Esophagus squamous epithelium (tissue), 4 donors: ENCODE measurements around the gene INSL3.

Source experiments
- CTCF ChIP-seq, 6 experiments: fragments of 450-650 bp in 4 of 6; fragments of 200-600 bp in 2 of 6; sonication (generic) in 2 of 6; IDR thresholded peaks; one replicate each; pipeline ENCODE4 v1.5.1; 2016 to 2019; ENCODE audit warnings: antibody characterized with exemption in 6 of 6, mild to moderate bottlenecking in 4 of 6, moderate library complexity in 4 of 6
- POLR2A ChIP-seq, 4 donors: fragments of 450-650 bp; IDR thresholded peaks; one replicate each; pipeline ENCODE4 v1.6.1; 2017; ENCODE audit warnings: antibody characterized with exemption in 4 of 4, mild to moderate bottlenecking in 4 of 4, moderate library complexity in 3 of 4

- TF ChIP-seq CTCF (IDR thresholded peaks at IDR 0.05) (peak; percentile 73 to 98 (median 86)), POLR2A (IDR thresholded peaks at IDR 0.05) (peak in 3 of 4 donors; percentile 93 to 97 (median 95))
Observed at GRCh38 chr19:17859533-17860330, 38.4 kb upstream of the INSL3 start, which contains the start of gene RPL18A.
